Endometrium (tissue), 2 donors: Measurements from ENCODE around the gene LRRTM4.

Experiments used
- FAIRE-seq: peaks from 2 replicates; lab custom pipeline; 2012; peaks lifted over from hg19 to GRCh38; lab: Jason Lieb, UNC
- donor health status: control.
- donor health status: control.

The LRRTM4 gene

GRCh38 chr2:77521931-77522470 is at the start of gene LRRTM4:
Gene LRRTM4 (minus strand): TSS chr2:77522376.
- no peak for FAIRE-seq

GRCh38 chr2:77571545-77571944 is 49.4 kb upstream of the LRRTM4 start:
- FAIRE-seq = no peak

DNA sequence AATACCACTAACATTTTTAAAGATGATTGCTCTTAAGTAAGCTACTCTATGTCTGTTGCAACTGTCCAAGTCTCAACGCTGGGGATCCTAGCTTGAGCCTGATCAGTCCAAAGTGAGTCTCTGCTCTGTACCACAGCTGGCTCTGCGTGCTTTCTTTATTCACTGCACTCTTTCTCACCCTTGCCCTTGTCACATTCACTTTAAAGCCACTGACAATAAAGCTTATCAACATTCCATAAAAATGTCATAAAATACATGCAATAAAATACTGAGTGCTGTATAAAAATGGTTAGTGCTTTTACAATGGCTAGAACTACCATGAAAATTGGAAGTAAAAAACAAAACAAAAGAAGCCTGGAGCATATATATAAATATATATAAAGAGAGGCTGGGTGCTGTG is 45.5 kb upstream of the LRRTM4 start:
- FAIRE-seq = no peak

- no peak for FAIRE-seq
These were observed 44.4 kb upstream of the LRRTM4 start for GRCh38 chr2:77566582-77566981.

DNA sequence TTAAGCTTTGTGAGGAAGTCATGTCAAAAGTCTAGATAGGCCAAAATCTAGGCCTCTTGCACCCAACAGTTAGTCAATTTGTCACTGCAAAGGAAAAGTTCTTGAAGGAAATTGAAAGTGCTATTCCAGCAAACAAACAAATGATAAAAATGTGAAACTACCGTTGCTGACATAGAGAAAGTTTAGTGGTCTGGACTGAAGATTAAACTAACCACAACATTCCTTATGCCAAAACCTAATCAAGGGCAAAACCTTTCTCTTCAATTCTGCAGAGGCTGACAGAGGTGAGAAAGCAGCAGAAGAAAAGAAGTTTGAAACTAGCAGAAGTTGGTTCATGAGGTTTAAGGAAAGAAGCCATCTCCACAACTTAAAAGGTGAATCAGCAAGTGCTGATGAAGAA is 44.0 kb upstream of the LRRTM4 start:
- no peak for FAIRE-seq

DNA sequence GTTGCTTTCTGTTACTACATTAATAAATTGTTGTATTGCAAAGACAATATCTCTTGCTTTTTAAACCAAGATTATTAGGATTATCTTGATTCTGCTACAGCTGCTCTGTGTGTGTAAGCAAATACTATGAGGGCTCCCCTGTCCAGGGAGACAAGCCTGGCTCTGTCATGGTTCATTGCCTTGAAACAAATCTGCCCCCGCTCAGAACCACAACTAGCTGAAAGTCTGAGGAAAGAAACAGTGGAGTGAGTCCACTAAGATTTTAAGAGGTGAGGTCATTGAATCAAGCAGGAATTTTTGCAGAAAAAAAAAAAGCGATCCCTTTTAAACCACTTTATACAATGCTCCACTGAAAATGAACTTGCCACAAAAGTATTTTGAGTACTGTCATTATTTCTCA is 30.8 kb upstream of the LRRTM4 start:
- FAIRE-seq = no peak

GRCh38 chr2:77538031-77538430 is 15.9 kb upstream of the LRRTM4 start:
- no peak for FAIRE-seq

DNA sequence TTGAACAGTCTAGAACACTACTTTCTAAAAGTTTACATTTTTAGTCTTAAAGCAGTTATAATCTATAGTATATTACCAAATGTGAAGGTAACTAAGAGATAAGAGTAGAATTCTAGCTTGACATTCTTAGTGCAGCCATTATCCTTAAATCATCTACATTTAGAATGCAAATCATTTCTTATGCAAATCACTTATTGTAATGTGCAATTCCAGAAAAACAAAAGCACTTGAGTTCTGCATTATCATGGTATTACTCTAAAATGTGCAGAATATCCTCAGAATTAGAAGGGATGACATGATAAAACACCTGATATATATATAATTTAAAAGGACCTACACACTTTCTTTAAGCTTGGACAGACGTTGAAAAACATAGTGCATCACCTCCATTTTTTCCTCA is 712 bp upstream of the LRRTM4 start:
- no peak for FAIRE-seq

- FAIRE-seq = no peak
These were observed 656 bp downstream of the LRRTM4 start for GRCh38 chr2:77521548-77521891.

GRCh38 chr2:77520641-77521547 is 1.3 kb downstream of the LRRTM4 start:
- no peak for FAIRE-seq

- FAIRE-seq = no peak
These were observed 2.2 kb downstream of the LRRTM4 start for GRCh38 chr2:77519888-77520506.

DNA sequence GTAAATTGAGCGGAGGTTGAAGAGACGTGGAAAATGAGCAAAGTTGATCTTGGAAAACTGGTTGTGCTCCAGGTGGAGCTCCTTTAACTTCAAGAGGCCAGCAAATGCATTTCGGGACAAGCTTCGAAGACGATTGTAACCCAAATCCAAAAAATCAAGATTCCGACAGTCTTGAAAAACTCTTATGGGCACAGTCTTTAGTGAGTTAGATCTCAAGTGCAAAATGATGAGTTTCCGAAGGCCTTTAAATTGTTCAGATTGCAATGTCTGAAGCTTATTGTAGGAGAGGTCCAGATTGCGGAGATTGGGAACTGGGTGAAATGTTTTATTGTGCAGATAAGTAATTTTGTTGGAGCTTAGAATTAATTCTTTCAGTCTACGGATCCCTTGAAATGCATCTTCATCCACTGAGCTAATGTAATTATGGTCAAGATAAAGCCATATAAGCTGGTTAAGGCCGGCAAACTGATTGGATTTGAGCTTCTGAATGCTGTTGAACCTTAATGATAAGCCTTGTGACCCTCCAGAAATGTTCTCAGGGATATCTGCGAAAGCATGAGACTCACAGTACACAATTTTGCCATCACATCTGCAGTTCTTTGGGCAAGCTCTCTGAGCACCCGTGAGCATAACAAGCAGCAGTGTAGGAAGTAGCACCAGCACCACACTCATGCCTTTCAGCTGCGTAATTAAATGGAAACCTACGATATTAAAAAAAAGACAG is 2.9 kb downstream of the LRRTM4 start:
- FAIRE-seq = no peak

GRCh38 chr2:77518311-77518710 is 3.9 kb downstream of the LRRTM4 start:
- FAIRE-seq = no peak

GRCh38 chr2:77513191-77513590 is 9.0 kb downstream of the LRRTM4 start:
- FAIRE-seq = no peak

DNA sequence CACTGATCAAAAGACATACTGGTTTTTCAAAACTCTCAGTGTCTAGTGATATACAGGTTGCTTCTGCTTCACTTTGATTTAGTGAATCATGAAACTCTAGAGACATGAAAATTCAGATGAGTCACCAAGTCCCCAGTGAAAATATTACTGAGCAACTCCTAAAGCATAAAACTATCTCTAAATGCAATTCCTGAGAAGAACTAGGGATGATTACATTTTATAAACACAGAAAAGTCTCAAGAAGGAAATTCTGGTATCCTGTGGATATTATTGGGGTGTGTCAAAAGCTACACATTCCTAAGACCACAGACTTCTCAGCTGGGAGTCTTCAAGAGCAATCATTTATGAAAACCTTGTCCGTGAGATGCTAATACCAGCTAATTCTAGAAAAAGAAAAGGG is 9.7 kb downstream of the LRRTM4 start:
- no peak for FAIRE-seq

- no peak for FAIRE-seq
These were observed 13.7 kb downstream of the LRRTM4 start for GRCh38 chr2:77508511-77508910.

DNA sequence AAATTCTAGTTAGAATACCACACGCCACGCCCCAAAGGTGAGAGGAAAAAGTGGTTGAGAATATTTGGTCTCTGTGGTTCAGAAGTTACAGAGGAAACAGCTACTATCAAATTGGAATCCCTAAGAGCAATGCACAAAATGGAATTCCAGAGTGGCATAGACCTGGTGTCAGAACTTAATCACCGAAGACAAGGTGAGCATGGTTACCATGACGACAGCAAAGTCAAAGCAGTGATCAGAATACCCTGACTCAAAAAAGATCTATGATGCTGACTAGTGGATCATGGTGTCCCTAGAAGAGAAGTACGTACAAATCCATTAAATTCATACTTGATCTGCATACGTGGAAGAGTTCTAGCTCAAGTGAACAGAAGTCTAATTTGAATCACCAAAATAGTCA is 14.5 kb downstream of the LRRTM4 start:
- no peak for FAIRE-seq

GRCh38 chr2:77488141-77488540 is 34.0 kb downstream of the LRRTM4 start:
- FAIRE-seq = no peak

DNA sequence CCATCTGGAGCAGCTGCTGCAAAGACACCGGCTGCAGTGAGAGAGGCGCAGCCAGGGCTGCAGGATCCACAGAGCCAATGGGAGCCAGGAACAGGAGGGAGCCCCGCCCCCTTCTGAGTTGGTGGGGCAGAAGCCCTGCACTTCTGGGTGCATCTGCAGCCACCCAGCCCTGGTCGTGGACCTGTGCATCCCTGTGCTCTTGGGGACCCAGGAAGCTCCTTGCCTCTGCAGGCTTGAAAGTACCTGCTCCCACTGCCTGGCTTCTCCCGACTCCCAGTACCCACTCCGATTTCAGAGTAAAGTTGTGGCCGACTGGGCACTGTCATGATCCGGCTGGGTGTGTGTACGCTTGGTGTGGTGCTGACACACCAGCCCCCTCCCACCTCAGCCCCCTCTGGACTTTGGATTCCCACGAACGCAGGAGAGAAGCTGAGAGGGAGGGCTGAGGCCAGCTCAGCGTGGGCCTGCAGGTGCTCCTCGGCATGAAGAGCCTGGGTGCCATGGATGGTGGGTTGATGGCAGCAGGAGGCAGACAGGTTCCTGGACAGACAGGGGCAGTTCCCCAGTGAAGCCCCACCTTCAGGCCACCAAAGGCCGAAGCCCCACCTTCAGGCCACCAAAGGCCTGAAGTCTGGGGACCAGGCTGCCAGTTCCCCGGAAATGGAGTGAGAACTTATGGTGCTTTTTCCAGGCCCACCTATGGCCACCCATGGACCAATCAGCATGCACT is 34.9 kb downstream of the LRRTM4 start:
- FAIRE-seq = no peak

- FAIRE-seq = no peak
These were observed 38.1 kb downstream of the LRRTM4 start for GRCh38 chr2:77484026-77484425.

- FAIRE-seq = no peak
These were observed 42.3 kb downstream of the LRRTM4 start for GRCh38 chr2:77479895-77480294.

GRCh38 chr2:77479395-77479794 is 42.8 kb downstream of the LRRTM4 start:
- no peak for FAIRE-seq
